Measurements from ENCODE around the gene PATJ.
"Not testable (repeated sequence)": the region's sequence is repeated elsewhere in the genome, so short reads cannot be mapped to it uniquely, and the experiment has no call there.

The PATJ gene

DNA sequence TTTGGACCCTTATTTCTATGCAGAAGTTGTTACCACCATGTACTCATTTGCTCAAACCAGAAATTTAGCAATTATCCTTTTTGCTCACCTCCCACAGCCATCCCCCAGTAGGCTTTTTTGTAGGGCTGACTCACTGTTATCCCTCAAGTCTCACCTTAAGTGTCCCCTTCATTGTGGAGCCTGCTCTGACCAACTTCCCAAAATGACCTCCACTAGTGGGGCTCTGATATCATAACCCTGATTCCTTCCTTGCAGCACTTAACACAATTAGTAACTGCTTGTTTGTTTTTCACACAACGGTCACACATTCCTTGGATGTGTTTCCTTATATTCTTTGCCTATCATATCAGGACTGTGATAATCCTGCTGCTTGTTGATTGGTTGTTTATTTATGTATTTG lies 76.7 kb downstream of the PATJ start:
- DNase-seq (ENCODE audit: low read depth): no peak

DNA sequence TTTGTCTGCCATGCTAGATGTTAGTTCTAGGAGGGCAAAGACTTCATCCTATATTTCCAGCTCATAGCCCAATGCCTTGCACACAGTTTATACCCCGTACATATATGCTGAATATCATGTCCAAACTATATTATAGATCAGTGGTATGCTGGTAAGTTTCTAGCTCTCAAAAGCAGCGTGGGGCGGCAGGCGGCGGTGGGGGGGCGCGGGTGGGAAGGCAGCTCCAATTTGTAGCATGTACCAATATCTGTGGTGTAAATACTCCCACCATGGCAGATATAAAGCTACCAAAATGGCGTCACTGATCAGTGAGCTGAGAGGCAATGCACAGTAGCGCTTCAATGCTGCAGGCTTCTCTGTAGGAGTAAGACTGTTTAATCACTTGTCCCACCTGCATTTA lies 77.1 kb downstream of the PATJ start:
- DNase-seq (ENCODE audit: low read depth): no peak

DNA sequence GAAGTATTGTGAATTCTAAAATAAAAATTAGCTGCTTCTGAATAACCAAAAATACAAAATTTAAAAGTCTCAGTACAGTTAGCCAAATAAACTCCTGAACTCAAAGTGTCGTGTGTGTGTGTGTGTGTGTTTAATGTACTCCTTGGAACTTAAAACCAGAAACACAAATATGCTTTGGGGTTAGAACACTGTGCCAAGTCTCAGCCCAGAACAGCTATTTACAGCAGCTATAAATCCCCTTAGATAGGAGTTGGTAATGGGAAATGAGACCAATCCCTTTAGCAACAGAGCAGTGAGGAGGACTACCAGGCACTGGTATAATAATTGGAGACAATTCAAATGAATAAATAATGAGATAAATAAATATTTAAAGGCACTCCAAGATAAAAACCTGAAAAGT lies 83.1 kb downstream of the PATJ start:
- DNase-seq (ENCODE audit: low read depth): no peak

DNA sequence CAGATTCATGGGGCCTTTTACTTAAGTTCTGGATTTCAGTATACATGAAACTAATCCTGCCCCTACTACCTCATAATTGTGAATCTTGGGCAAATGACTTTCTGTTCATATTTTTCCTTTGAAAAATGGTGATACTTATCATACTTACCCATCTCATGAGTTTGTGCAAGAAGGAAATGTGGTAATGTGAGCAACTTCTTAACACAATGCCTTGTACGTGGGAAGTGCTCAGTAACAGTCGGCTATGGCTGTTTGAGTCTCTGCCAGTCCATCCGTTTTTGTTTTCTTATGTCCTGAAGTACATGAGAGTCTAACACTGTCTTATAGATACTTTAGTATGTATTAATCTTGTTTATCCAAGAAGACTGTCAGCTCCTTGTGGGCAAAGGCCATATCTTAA lies 86.5 kb downstream of the PATJ start:
- no peak for DNase-seq (ENCODE audit: low read depth)

DNA sequence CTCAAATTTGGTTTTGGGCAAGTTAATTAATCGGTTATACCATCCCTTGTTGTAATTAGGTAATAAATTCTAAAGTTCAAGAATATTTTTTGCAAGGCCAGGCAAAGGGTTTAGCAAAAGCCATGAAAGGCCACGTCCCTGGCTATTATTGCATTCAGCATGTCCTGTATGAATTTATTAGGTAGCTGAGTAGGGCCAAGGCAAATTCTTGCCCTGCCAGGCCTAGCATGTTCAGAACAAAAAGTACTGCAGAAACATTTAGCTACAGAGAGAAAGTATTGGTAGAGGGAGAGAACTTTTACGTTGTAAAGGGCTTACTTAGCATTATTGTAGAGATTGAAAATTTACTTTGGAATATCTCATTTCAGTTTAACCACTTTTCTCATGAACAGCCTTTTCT lies 94.4 kb downstream of the PATJ start:
- DNase-seq (ENCODE audit: low read depth): no peak

DNA sequence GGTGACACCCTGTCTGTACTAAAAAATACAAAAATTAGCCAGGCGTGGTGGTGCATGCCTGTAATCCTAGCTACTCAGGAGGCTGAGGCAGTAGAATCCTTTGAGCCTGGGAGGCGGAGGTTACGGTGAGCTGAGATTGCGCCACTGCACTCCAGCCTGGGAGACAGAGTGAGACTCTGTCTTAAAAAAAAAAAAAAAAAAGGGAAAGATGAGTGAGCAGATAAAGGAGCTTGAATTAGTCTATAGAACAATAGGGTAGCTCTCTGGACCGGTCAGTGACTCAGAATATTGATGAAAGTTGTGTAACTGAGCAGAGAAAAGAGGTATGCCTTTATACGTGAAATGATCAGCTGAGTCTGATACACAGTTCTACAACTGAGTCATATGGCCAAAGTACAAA lies 95.3 kb downstream of the PATJ start:
- DNase-seq (ENCODE audit: low read depth): not testable (repeated sequence)

DNA sequence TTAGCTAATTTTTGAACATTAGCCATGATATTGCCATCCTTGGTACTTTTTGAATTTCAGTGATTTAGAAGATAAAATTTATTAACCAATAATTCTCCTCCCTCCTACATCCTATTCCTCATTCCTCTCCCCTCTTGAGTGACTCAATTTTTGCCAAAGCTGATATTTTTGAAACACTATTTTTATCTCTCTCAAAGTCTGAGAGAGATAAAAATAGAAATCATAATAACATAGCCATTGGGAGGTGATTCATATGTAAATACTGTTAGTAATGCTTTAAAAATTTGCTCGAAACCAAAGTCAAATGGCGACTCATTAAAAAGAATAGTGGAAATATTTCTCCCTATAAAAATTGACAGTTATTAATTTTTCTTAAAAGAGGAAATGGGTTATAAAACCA lies 97.4 kb downstream of the PATJ start:
- peak; percentile 22 for DNase-seq (ENCODE audit: low read depth)

DNA sequence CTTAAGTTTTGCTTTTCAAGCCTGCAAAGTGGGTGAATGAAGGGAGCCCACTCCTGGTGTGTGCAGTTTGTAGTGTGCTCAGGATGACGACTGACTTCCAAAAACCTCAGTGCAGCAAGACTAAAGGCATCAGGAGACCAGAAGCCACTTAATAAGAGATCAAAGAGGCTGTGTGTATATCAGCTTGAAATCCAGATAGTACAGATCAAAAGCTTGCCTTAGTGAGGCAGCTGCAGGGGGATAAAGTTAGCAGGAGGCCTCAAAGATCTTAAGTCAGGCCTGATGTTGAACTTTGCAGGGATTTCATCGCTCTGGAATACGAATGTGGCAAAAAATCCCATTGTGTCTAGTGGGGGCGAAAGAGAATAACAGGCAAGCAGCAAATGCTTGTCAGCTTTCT lies 99.8 kb downstream of the PATJ start:
- DNase-seq (ENCODE audit: low read depth): no peak

DNA sequence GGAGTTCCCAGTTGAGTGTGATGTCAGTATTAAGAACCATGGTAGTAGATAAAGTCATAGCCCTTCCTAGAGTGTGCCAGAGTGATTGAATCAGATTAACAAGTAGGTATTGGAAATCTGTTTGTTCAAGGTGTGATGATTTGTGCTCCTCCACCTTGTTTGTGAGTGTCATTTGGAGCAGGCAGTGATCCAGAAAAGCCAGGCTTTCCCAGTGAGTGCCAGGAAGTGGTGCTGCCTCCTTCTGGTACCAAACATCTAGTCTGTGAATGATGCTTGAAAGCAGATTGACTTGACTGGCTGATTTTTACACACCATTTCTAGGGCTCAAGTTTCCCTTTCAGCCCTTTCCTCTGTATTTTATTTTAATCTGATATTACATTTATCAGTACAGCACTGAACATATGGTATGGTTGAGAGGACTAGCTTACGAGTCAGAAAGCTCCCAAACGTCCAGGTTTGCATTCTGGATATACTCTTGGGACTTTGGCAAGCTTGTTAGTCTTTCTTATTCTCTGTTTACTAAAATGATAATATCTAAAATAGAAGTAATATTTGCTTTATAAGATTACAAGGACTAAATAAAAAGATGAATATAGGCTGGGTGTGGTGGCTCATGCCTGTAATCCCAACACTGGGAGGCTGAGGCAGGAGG lies 100.7 kb downstream of the PATJ start:
- no peak for DNase-seq (ENCODE audit: low read depth)

DNA sequence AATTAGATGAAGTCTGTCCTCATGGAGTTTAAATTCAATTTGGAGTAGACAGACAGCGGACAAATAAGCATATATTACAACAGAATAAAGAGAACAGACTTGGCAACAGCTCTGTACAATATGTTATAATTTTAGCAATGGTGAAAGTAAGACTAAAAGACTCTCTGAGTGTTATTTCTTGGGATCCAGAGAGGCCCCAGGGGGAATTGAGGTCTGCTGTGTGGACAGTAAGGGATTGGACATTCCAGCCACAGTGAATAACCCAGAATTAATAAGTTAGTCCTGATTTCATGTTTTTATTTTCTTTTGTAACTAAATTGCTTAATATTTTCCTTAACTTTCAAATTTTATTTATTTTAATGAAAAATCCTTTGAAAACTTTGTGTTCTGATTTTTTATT lies 101.7 kb downstream of the PATJ start:
- no peak for DNase-seq (ENCODE audit: low read depth)

DNA sequence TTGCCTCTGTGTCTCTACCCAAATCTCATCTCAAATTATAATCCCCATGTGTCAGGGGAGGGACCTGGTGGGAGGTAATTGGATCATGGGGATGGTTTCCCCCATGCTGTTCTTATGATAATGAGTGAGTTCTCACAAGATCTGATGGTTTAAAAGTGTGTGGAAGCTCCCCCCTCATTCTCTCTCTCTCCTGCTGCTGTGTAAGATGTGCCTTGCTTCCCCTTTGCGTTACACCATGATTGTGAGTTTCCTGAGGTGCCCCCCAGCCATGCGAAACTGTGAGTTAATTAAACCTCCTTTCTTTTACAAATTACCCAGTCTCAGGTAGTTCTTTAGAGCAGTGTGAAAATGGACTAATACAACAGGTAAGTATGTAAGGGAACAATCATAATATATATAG lies 102.4 kb downstream of the PATJ start:
- DNase-seq (ENCODE audit: low read depth): not testable (repeated sequence)

DNA sequence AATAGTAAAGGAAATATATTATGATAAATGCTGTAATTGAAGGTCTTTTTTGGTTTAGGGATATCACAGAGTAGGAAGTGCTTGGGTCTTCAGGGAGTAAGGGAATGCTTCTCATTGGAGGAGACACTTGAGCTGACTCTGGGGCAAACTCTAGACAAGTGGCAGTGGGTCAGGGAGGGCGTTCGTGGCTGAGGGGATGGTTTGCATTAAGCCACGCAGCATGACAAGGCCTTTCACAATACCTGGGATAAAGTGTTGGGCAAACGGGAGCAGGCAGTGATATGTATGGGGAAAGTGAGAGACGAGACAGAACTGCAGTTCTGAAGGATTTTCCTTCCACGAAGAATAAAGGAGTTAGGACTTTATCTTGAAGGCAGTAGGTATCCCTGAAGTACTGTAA lies 109.0 kb downstream of the PATJ start:
- DNase-seq (ENCODE audit: low read depth): no peak

DNA sequence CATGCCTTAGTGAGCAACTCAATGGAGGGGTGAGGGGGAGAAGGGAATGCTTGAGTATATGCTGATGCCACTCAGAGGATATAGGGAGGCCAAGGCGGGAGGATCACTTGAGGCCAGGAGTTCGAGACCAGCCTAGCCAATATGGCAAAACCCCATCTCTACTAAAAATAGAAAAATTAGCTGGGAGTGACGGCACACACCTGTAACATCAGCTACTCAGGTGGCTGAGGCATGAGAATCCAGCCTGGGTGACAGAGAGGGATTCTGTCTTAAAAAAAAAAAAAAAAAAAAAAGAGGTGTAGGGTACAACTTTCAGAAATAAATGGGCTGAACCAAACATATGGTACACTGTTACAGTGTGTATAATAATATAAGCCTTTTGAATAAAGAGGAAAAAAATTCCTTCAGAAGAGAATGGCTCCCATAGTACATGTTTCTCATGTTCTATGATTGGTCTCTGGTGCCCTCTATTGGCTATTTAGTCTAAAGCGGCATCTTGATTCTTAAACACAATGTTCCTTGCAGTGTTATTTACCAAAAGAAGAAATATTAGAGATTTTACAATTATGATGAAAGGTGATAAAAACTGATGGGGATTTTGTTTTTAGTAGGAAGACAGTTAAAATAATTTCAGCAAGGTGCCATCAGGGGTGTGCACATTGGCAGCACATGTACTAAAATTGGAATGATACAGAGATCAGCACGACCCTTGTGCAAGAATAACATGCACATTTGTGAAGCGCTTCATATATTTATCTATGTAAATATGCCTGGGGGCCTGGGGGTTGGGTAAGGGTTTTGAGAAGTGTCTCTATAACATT lies 109.8 kb downstream of the PATJ start:
- peak; percentile 50 for DNase-seq (ENCODE audit: low read depth)

DNA sequence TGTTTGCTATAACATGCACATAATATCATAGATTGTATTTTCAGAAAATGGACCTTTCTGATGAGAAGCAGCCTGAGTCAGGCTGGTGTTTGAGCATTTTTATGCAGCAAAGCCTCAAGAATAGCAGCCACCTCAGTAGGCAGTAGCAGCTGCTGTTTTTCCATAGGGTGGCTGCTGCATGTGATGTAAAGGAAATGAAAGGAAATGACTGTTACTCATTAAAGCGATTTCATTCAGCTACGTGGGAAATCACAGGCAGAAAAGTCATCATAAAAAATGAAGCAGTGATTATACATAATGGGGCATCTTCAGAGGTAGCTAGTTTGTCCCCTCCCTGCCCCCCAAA lies 110.4 kb downstream of the PATJ start:
- DNase-seq (ENCODE audit: low read depth): no peak

DNA sequence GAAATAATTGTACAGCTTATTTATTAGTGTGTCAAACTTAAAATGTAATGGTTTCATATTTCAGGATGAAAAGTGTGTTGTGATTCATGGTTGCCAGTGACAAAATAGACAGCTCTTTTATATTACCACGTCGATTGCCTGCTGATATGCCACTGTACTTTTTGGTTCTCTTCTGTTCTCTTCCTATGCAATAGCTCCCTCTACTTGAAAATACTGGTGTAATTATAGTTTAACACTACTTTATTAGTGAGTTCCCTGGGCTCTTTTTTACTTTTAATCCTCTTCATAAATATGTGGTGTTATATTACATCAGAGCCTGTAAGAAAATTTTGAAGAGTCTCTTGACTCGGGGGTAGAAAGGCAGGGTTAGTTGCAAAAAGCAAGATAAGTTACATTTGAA lies 111.3 kb downstream of the PATJ start:
- DNase-seq (ENCODE audit: low read depth): no peak

DNA sequence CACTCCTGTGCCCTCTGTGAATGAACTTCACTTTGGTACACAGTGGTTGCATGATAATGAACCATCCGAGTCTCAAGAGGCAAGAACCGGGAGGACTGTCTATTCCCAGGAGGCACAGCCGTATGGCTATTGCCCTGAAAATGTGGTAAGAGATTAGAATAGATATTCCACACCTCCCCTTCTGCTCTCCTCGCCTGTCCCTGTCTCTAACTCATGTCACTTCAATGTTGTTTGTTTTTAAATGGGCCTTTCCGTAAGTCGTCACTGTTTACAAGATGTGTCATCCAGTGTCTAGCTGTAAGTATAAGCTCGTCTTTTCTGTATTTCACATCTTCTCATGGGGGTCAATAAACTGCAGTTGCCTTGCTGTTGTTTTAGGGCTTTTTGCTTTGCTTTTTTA lies 122.2 kb downstream of the PATJ start:
- no peak for DNase-seq (ENCODE audit: low read depth)

DNA sequence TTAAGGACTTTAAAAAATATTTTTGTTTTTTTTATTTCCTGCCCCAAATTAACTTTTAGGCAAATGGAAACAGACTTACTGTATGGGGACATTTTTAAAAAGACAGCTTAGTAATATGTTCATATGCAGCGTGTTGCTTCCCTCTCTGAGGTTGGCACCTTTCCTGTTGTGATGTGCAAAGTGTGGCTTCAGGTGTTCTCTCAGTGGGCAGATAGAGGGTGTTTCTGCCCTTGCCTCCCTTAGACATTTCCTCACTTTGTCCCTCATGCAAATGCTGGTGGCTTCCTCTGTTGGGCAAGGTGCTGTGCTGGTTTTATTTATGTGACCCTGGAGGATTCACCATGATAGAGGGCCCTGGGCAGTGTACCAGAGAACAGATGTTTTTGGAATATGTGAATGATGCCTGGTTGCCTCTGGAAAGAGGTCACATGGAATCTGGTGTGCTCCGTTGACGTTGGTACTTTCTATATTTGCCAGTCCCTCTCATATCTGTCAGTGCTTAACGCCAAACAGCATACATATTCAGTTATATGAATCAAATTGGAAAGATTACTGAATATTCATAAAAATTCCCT lies 123.5 kb downstream of the PATJ start:
- DNase-seq (ENCODE audit: low read depth): no peak

DNA sequence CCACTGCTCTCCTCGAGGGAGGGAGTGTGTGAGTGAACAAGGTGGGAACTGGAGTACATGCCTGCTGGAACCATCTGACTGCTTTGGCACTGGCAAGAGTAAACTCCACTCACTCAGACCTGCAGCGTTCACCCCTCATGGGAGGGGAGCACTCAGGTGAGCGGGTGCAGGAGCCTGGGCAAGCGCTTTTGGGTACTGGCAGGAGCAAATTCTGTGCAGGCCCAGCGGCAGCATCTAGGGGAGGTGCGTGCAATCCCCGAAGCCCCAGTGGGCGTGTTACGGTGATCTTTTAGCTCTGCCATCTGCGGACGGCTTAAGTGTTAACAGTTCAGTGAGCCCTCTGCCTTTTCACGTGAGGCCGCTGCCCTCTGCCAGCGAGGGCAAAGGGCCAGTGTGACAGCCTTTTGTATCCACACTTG lies 127.4 kb downstream of the PATJ start:
- no peak for DNase-seq (ENCODE audit: low read depth)

DNA sequence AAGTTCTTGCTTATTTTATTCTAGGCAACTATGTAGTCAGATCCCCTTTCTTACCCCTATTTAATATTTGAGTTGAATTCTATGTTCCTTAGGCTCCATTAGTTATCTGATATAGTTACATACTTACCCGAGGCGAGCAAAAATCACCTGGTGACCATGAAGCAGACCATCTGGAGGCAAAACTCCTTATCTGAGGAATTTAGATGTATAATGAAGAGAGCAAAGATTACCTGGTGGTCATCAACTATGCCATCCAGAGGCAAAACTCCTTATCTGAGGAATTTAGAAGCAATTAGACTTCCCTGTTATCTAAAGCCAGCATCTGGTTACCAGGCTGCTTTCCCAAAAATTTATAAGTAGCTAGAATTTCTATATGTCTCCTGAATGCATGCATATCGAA lies 129.9 kb downstream of the PATJ start:
- no peak for DNase-seq (ENCODE audit: low read depth)

DNA sequence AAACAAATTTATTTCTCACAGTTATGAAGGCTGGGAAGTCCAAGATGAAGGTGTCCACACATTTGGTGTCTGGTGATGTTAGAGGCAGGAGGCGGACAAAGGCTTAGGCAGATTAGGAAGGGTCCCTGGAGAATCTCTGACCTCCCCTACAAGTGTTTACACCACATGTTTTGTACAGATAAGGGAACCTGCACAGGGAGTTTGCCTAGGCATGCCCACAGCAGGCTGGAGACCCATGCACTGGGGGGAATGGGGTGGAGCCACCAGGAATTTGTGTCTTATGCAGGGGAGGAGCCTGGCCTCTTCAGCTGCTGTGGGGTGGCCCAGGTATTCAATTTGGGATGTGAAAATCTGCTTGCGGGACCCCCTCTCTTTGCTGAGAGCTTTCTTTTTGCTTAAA lies 131.3 kb downstream of the PATJ start:
- DNase-seq (ENCODE audit: low read depth): no peak

DNA sequence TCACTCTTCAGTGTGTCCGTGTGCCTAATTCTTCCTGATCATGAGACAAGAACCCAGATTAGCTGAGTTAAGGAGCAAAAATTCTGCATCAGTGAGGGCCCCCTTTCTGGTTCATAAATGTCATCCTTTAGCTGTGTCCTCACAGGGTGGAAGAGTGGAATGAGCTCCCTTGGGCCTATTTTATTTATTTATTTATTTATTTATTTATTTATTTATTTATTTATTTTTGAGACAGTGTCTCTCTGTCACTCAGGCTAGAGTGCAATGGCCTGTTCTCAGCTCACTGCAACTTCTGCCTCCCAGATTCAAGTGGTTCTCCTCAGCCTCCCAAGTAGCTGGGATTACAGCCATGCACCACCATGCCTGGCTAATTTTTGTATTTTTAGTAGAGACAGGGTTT lies 131.7 kb downstream of the PATJ start:
- no peak for DNase-seq (ENCODE audit: low read depth)

DNA sequence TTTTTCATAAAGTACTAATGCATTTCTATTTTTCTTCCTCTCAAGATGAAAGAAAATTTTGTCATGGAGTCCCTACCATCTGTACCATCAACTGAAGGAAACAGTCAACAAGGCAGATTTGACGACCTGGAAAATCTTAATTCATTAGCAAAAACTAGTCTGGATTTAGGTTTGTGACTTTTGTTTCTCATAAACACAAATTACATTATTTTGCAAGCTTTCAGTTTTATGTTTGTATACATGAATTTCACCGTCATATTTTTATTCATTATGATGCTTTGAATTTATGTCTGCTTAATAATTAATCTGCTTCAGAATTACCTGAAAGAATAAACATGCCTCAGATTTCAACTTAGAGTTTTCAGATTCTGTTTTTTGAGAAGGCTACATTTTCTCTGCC lies 132.9 kb downstream of the PATJ start:
- DNase-seq (ENCODE audit: low read depth): no peak

DNA sequence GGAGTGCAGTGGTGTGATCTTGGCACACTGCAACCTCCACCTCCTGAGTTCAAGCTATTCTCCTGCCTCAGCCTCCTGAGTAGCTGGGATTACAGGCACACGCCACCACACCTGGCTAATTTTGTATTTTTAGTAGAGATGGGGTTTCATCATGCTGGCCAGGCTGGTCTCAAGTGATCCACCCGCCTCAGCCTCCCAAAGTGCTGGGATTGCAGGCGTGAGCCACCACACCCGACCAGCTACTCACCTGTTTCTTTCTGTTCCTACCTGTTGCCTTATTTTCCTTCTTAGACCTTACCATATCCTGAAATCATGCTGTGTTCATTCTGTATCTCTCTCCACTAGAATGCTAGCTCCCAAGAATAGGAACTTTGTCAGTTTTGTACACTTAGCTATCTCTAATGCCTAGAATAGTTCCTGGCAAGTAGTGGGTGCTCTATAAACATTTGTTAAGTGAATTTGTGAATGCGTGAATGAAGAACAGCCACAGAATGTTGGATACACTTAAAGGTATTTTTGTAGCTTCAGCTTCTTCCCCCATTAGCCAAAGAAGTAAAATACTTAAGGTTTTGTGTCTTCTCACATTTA lies 137.7 kb downstream of the PATJ start:
- not testable (repeated sequence) for DNase-seq (ENCODE audit: low read depth)

All from HS-27A (cell line).